B cell (primary cell): ENCODE results near the gene ACAP2. TPM values are rescaled to one million over a fixed set of nuclear protein-coding genes. Genes with fewer than 3 reads are reported as not detected.

Source experiments
- ATAC-seq: fragments of 200-7000 bp; cut with Tn5 transposase; one replicate; pipeline ENCODE4 v1.10.0; 2021; ENCODE audit warnings: low read depth, mild to moderate bottlenecking, moderate number of reproducible peaks, moderate library complexity
- CTCF ChIA-PET: fragments of 350-600 bp; sonication (Branson Sonifier 250); formaldehyde crosslinking; loops from one replicate; lab custom pipeline; 2021; ENCODE audit warnings: antibody characterized with exemption, inconsistent platforms; lab: Charles Lee
- POLR2A ChIA-PET: fragments of 350-600 bp; sonication (Branson Sonifier 250); formaldehyde crosslinking; loops from one replicate; lab custom pipeline; 2021; ENCODE audit warnings: antibody characterized with exemption; lab: Charles Lee
- DNase-seq: peaks from one replicate; pipeline ENCODE4 v3.0.0; 2013
- H2AFZ ChIP-seq: 2 replicates; pipeline ENCODE4 v1.6.1; 2012; ENCODE audit warnings: mild to moderate bottlenecking, low read depth, low read length; ENCODE audit not compliant: insufficient read depth, poor library complexity, severe bottlenecking
- H3K27ac ChIP-seq, 2 donors: 1 replicate in 1 of 2; 2 replicates in 1 of 2; pipeline ENCODE4 v1.5.1; 2012 to 2013; ENCODE audit warnings: low read length in 2 of 2, mild to moderate bottlenecking in 2 of 2, moderate library complexity in 1 of 2
- H3K27me3 ChIP-seq, 4 experiments: fragments of 200-600 bp in 1 of 4; sonication (generic) in 1 of 4; replicated peaks in 1 of 4; 1 replicate in 2 of 4; 2 replicates in 2 of 4; pipeline versions ENCODE4 v1.6.1 to v1.7.0; 2013 to 2016; ENCODE audit warnings: low read length in 3 of 4, mild to moderate bottlenecking in 2 of 4, mixed read lengths in 1 of 4, moderate library complexity in 1 of 4; ENCODE audit not compliant: insufficient read depth in 4 of 4, control insufficient read depth in 3 of 4; ENCODE audit errors: control extremely low read depth in 1 of 4
- H3K36me3 ChIP-seq, 2 experiments: replicated peaks in 1 of 2; 1 replicate in 1 of 2; 2 replicates in 1 of 2; pipeline versions ENCODE4 v1.6.1 to v1.7.1; 2013; ENCODE audit warnings: low read length in 1 of 2; ENCODE audit not compliant: insufficient read depth in 2 of 2, control insufficient read depth in 1 of 2; ENCODE audit errors: control extremely low read depth in 1 of 2, extremely low read depth in 1 of 2
- H3K4me1 ChIP-seq, 2 donors: fragments of 200-600 bp in 1 of 2; sonication (generic) in 1 of 2; 1 replicate in 1 of 2; 2 replicates in 1 of 2; pipeline versions ENCODE4 v1.5.1 to v1.6.1; 2013 to 2017; ENCODE audit warnings: low read length in 2 of 2; ENCODE audit not compliant: control insufficient read depth in 2 of 2, insufficient read depth in 2 of 2
- H3K4me2 ChIP-seq: replicated peaks from 2 replicates; pipeline ENCODE3; 2012; ENCODE audit warnings: mild to moderate bottlenecking, low read depth, low read length; ENCODE audit not compliant: poor library complexity, severe bottlenecking
- H3K4me3 ChIP-seq, 5 experiments: fragments of 200-600 bp in 1 of 5; sonication (generic) in 1 of 5; 1 replicate in 3 of 5; 2 replicates in 2 of 5; pipeline versions ENCODE4 v1.5.1 to v1.7.0; 2011 to 2016; ENCODE audit warnings: low read length in 4 of 5, mild to moderate bottlenecking in 4 of 5, low read depth in 2 of 5, control low read depth in 1 of 5, moderate library complexity in 1 of 5; ENCODE audit not compliant: insufficient read depth in 1 of 5; ENCODE audit errors: control extremely low read depth in 1 of 5, extremely low read depth in 1 of 5
- H3K79me2 ChIP-seq: fragments of 200-600 bp; sonication (generic); one replicate; pipeline ENCODE4 v1.6.0; 2016; ENCODE audit warnings: low read length; ENCODE audit not compliant: control insufficient read depth, insufficient read depth
- H3K9ac ChIP-seq: fragments of 200-600 bp; sonication (generic); 2 replicates; pipeline ENCODE4 v1.6.1; 2017; ENCODE audit warnings: mild to moderate bottlenecking, low read length, moderate library complexity
- H3K9me3 ChIP-seq, 3 donors: one replicate each; pipeline versions ENCODE4 v1.6.1 to v1.7.1; 2013; ENCODE audit warnings: low read length in 2 of 3; ENCODE audit not compliant: control insufficient read depth in 2 of 3, insufficient read depth in 1 of 3; ENCODE audit errors: control extremely low read depth in 1 of 3
- H4K20me1 ChIP-seq: 2 replicates; pipeline ENCODE4 v1.6.0; 2012; ENCODE audit warnings: mild to moderate bottlenecking, low read length; ENCODE audit not compliant: insufficient read depth, control insufficient read depth, poor library complexity, severe bottlenecking
- H3K27ac Mint-ChIP-seq: one replicate; pipeline ENCODE4 v1.8.0; 2021; ENCODE audit warnings: mixed read lengths
- H3K27me3 Mint-ChIP-seq: one replicate; pipeline ENCODE4 v1.8.0; 2021; ENCODE audit warnings: mixed read lengths
- H3K4me1 Mint-ChIP-seq: one replicate; pipeline ENCODE4 v1.8.0; 2021; ENCODE audit warnings: mixed read lengths
- H3K4me3 Mint-ChIP-seq: one replicate; pipeline ENCODE4 v1.8.0; 2021; ENCODE audit warnings: mixed read lengths
- H3K9me3 Mint-ChIP-seq: one replicate; pipeline ENCODE4 v1.8.0; 2022; ENCODE audit warnings: mixed read lengths; ENCODE audit not compliant: insufficient read depth
- EZH2 ChIP-seq: IDR thresholded peaks from 2 replicates; pipeline ENCODE4 v1.6.1; 2012; ENCODE audit warnings: borderline replicate concordance, low read depth, mild to moderate bottlenecking, moderate library complexity, low read length; ENCODE audit not compliant: insufficient read depth, poor library complexity, severe bottlenecking
- WGBS: methylation state at CpG from one replicate; pipeline ENCODE4 v1.1.5; 2013; ENCODE audit warnings: missing lambda C conversion rate; ENCODE audit not compliant: insufficient coverage; 5-methylcytosine and 5-hydroxymethylcytosine counted together
- intact Hi-C: fragments of 100-400 bp; cut with micrococcal nuclease; formaldehyde crosslinking; loops from one replicate; pipeline ENCODE4 v1.10.0; 2022
- polyA plus RNA-seq: library from polyadenylated mRNA; depleted of rRNA; stranded (reverse); fragments of >200 nt; gene quantifications from 2 replicates; pipeline ENCODE4 v1.2.3, GENCODE V29; 2012
- total RNA-seq, 2 donors: library from RNA; stranded (reverse); fragments of 120-200 nt in 1 of 2; gene quantifications; 1 replicate in 1 of 2; 2 replicates in 1 of 2; pipeline versions ENCODE4 v1.2.3 to v1.2.4, GENCODE V29; 2013 to 2022
- TF ChIP-seq, protein P1 (sequence below): fragments of 200-600 bp; IDR thresholded peaks from one replicate; pipeline ENCODE4 v1.8.0; 2022; ENCODE audit warnings: antibody characterized with exemption, mild to moderate bottlenecking

The ACAP2 gene
- total and polyA plus RNA-seq, 2 donors (not counting 1 experiment from before 2014, with no cell fraction given): 18.6 to 113 TPM

DNA sequence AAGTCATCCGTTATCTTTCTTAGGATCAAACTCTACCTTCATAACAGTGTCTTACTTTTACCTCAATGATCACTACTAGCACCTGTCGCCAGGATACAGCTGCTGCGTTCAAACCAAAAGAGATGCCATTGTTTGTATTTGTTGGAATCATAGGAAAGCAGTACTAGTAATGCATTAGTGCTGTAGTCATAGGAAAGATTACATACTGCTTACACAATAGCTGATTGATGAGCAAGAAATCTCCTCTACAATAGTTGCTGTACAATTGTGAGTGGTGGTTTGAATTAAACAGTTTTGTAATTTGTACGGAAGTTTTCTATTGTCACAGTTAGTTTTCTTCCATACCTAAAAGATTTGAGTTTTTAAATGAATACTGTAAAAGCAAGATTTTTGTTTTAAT is 21.4 kb downstream of the ACAP2 start:
- CTCF ChIA-PET: no interaction called here
- POLR2A ChIA-PET: interaction anchor here (0.6 kb wide), 1 partner anchor 21 kb away, joined by 3 read pairs; no protein-coding TSS in a partner anchor

GRCh38 chr3:195416795-195417194 is 26.0 kb downstream of the ACAP2 start:
- no peak overlapping the region for H3K4me3 ChIP-seq
- peaks cover 0 to 4% of the 10 kb centered on the region in 2 experiments for H3K36me3 ChIP-seq
- no peak overlapping the region for H3K27ac ChIP-seq
- Mint-ChIP-seq H3K27ac (no peak overlapping the region), H3K4me3 (no peak overlapping the region), H3K4me1 (peaks cover 51% of the 10 kb centered on the region), H3K9me3 (no peaks in the 10 kb centered on the region), H3K27me3 (no peaks in the 10 kb centered on the region)
- no peak for DNase-seq
- no peak for TF ChIP-seq EZH2
- TF ChIP-seq, protein P1, sequence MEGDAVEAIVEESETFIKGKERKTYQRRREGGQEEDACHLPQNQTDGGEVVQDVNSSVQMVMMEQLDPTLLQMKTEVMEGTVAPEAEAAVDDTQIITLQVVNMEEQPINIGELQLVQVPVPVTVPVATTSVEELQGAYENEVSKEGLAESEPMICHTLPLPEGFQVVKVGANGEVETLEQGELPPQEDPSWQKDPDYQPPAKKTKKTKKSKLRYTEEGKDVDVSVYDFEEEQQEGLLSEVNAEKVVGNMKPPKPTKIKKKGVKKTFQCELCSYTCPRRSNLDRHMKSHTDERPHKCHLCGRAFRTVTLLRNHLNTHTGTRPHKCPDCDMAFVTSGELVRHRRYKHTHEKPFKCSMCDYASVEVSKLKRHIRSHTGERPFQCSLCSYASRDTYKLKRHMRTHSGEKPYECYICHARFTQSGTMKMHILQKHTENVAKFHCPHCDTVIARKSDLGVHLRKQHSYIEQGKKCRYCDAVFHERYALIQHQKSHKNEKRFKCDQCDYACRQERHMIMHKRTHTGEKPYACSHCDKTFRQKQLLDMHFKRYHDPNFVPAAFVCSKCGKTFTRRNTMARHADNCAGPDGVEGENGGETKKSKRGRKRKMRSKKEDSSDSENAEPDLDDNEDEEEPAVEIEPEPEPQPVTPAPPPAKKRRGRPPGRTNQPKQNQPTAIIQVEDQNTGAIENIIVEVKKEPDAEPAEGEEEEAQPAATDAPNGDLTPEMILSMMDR: no peak
- no peaks in the 10 kb centered on the region for H3K9me3 ChIP-seq
- no peaks in the 10 kb centered on the region for H3K27me3 ChIP-seq
- ChIA-PET POLR2A (interaction anchor here (0.6 kb wide), 1 partner anchor 62 kb away, joined by 7 read pairs; no protein-coding TSS in a partner anchor), CTCF (interaction anchor here (0.7 kb wide), 2 partner anchors 146 to 341 kb away, joined by 3 to 4 read pairs; no protein-coding TSS in a partner anchor)
- no peak overlapping the region for H3K4me2 ChIP-seq
- no peak for ATAC-seq
- 100% methylated on average over 2 of the region's 4 CpGs for WGBS
- H3K4me1 ChIP-seq: peaks cover 3 to 9% of the 10 kb centered on the region in 2 donors
- intact Hi-C loops: no loop called here
- no peak overlapping the region for H2AFZ ChIP-seq
- H3K9ac ChIP-seq: no peak overlapping the region
- peaks cover 72% of the 10 kb centered on the region for H4K20me1 ChIP-seq
- H3K79me2 ChIP-seq: peaks cover 96% of the 10 kb centered on the region

More for the DNA sequence above, 21.4 kb downstream of the ACAP2 start:
- WGBS: no CpG with 5 or more reads among the region's 4 CpGs
- ATAC-seq: no peak
- no peak for DNase-seq
- Mint-ChIP-seq H3K27me3 (no peaks in the 10 kb centered on the region), H3K9me3 (no peaks in the 10 kb centered on the region), H3K4me1 (peaks cover 60% of the 10 kb centered on the region), H3K4me3 (no peak overlapping the region), H3K27ac (no peak overlapping the region)
- Histone ChIP-seq H3K27ac (no peak overlapping the region), H3K27me3 (no peaks in the 10 kb centered on the region), H4K20me1 (peaks cover 93% of the 10 kb centered on the region), H3K36me3 (peaks cover 0 to 4% of the 10 kb centered on the region in 2 experiments), H2AFZ (no peak overlapping the region), H3K4me1 (peaks cover 10 to 12% of the 10 kb centered on the region in 2 donors), H3K4me3 (no peak overlapping the region), H3K79me2 (peaks cover 97% of the 10 kb centered on the region), H3K4me2 (no peak overlapping the region), H3K9ac (no peak overlapping the region), H3K9me3 (no peaks in the 10 kb centered on the region)
- TF ChIP-seq, protein P1: no peak
- TF ChIP-seq EZH2: no peak
- intact Hi-C loops: no loop called here
